Measurements from ENCODE around the gene LSAMP.

GRCh38 chr3:116155841-116156240, 289.4 kb downstream of the LSAMP start:
- TF ChIP-seq CTCF (IDR thresholded peaks at IDR 0.05) (no peak), POLR2A (IDR thresholded peaks at IDR 0.05) (no peak)
